Measurements from ENCODE around the gene ACOX3. TPM values are rescaled to one million over a fixed set of nuclear protein-coding genes. Genes with fewer than 3 reads are reported as not detected.

ACOX3 gene
- total RNA-seq, 1 donor from 2014 or later = 21.6 TPM

- H3K9me3 ChIP-seq = no peaks in the 10 kb centered on the region
- H3K27ac ChIP-seq = peak overlapping the region; percentile 69
- TF ChIP-seq CTCF (IDR thresholded peaks at IDR 0.05) = no peak
- H3K4me3 ChIP-seq = no peak overlapping the region
- H3K27me3 ChIP-seq = no peaks in the 10 kb centered on the region
- ATAC-seq = no peak
- peaks cover 14% of the 10 kb centered on the region for H3K36me3 ChIP-seq
- intact Hi-C loops (cut with DNase I) = no loop called here
- DNase-seq = no peak
- peaks cover 13% of the 10 kb centered on the region for H3K4me1 ChIP-seq
These were observed 33.5 kb upstream of the ACOX3 start for GRCh38 chr4:8473920-8474590.

- Histone ChIP-seq H3K27ac (peak overlapping the region; percentile 69), H3K27me3 (no peaks in the 10 kb centered on the region), H3K36me3 (peaks cover 18% of the 10 kb centered on the region), H3K4me1 (peaks cover 13% of the 10 kb centered on the region), H3K4me3 (no peak overlapping the region), H3K9me3 (no peaks in the 10 kb centered on the region)
- DNase-seq = no peak
- intact Hi-C loops (cut with DNase I) = no loop called here
- no peak for ATAC-seq
- no peak for TF ChIP-seq CTCF (IDR thresholded peaks at IDR 0.05)
These were observed 32.8 kb upstream of the ACOX3 start for GRCh38 chr4:8473198-8473919.

GRCh38 chr4:8472689-8473197 lies 32.2 kb upstream of the ACOX3 start:
- H3K4me1 ChIP-seq = peaks cover 13% of the 10 kb centered on the region
- no peak for TF ChIP-seq CTCF (IDR thresholded peaks at IDR 0.05)
- peaks cover 24% of the 10 kb centered on the region for H3K36me3 ChIP-seq
- intact Hi-C loops (cut with DNase I) = no loop called here
- H3K27me3 ChIP-seq = no peaks in the 10 kb centered on the region
- H3K27ac ChIP-seq = peak overlapping the region; percentile 69
- ATAC-seq (no peak), DNase-seq (no peak)
- no peak overlapping the region for H3K4me3 ChIP-seq
- no peaks in the 10 kb centered on the region for H3K9me3 ChIP-seq

GRCh38 chr4:8472158-8472688 lies 31.7 kb upstream of the ACOX3 start:
- no peak for DNase-seq
- Histone ChIP-seq H3K4me3 (no peak overlapping the region), H3K9me3 (no peaks in the 10 kb centered on the region), H3K27me3 (no peaks in the 10 kb centered on the region), H3K27ac (peak overlapping the region; percentile 69), H3K4me1 (peaks cover 13% of the 10 kb centered on the region), H3K36me3 (peaks cover 24% of the 10 kb centered on the region)
- no peak for ATAC-seq
- TF ChIP-seq CTCF (IDR thresholded peaks at IDR 0.05) = no peak
- intact Hi-C loops (cut with DNase I) = no loop called here

- H3K36me3 ChIP-seq = peaks cover 25% of the 10 kb centered on the region
- no peak for TF ChIP-seq CTCF (IDR thresholded peaks at IDR 0.05)
- intact Hi-C loops (cut with DNase I) = no loop called here
These were observed 30.8 kb upstream of the ACOX3 start for GRCh38 chr4:8471211-8471875.

More at GRCh38 chr4:8471211-8471875, 30.8 kb upstream of the ACOX3 start:
- no peak overlapping the region for H3K4me3 ChIP-seq
- no peak overlapping the region for H3K27ac ChIP-seq
- peaks cover 13% of the 10 kb centered on the region for H3K4me1 ChIP-seq
- H3K9me3 ChIP-seq = no peaks in the 10 kb centered on the region
- DNase-seq = no peak
- ATAC-seq = no peak
- no peaks in the 10 kb centered on the region for H3K27me3 ChIP-seq

Data from upper lobe of right lung (tissue), 1 donor.